NAMALWA (cell line): ENCODE measurements around the gene GYS1.
A peak's percentile ranks its signal among the peaks of the same experiment; 100 is the strongest.

Experiments used
- DNase-seq: peaks from one replicate; pipeline ENCODE4 v3.0.0-alpha.2; 2015; ENCODE audit warnings: low spot score

GYS1 gene

GRCh38 chr19:48963371-48964204 lies 29.5 kb downstream of the GYS1 start:
- no peak for DNase-seq

- no peak for DNase-seq
These were observed 30.3 kb downstream of the GYS1 start for GRCh38 chr19:48962849-48963165.

- peak; percentile 83 for DNase-seq
These were observed 30.9 kb downstream of the GYS1 start for GRCh38 chr19:48962029-48962848.

- no peak for DNase-seq
These were observed 31.5 kb downstream of the GYS1 start for GRCh38 chr19:48961673-48962028.

GRCh38 chr19:48961051-48961649 lies 32.0 kb downstream of the GYS1 start:
- DNase-seq, result no peak

- no peak for DNase-seq
These were observed 33.5 kb downstream of the GYS1 start for GRCh38 chr19:48959341-48960239.

GRCh38 chr19:48958006-48958405 lies 35.1 kb downstream of the GYS1 start:
- no peak for DNase-seq

- no peak for DNase-seq
These were observed 37.7 kb downstream of the GYS1 start for GRCh38 chr19:48955308-48955958.

- DNase-seq, result peak; percentile 96
These were observed 38.4 kb downstream of the GYS1 start, which contains the start of gene BAX for GRCh38 chr19:48954595-48955307. Gene BAX, plus strand, starts transcription at chr19:48954875. Its CDS starts 54 bp downstream, at chr19:48954929.

- no peak for DNase-seq
These were observed 39.0 kb downstream of the GYS1 start for GRCh38 chr19:48953990-48954594.

- no peak for DNase-seq
These were observed 40.0 kb downstream of the GYS1 start for GRCh38 chr19:48953141-48953540.

- DNase-seq, result no peak
These were observed 42.1 kb downstream of the GYS1 start for GRCh38 chr19:48950830-48951519.

GRCh38 chr19:48950159-48950558 lies 43.0 kb downstream of the GYS1 start:
- no peak for DNase-seq

GRCh38 chr19:48947258-48947542 lies 45.9 kb downstream of the GYS1 start:
- DNase-seq, result no peak

GRCh38 chr19:48946463-48947257 lies 46.4 kb downstream of the GYS1 start:
- DNase-seq, result no peak

- no peak for DNase-seq
These were observed 47.3 kb downstream of the GYS1 start for GRCh38 chr19:48945817-48946216.

- no peak for DNase-seq
These were observed 47.7 kb downstream of the GYS1 start for GRCh38 chr19:48945415-48945814.

- DNase-seq, result no peak
These were observed 50.0 kb downstream of the GYS1 start for GRCh38 chr19:48943081-48943480.

GRCh38 chr19:48940902-48941301 lies 52.2 kb downstream of the GYS1 start:
- DNase-seq, result no peak
